Ovary (tissue), 3 donors: ENCODE results near the gene EXOC7.

Source experiments
- EP300 ChIP-seq: sonication (generic); formaldehyde crosslinking; IDR thresholded peaks from one replicate; pipeline ENCODE4 v1.6.1; 2017; ENCODE audit warnings: antibody characterized with exemption
- POLR2A ChIP-seq: fragments of 450-650 bp; IDR thresholded peaks from one replicate; pipeline ENCODE4 v1.6.1; 2017; ENCODE audit warnings: antibody characterized with exemption, mild to moderate bottlenecking, moderate library complexity
- TF ChIP-seq, protein P1 (sequence below), 3 donors: fragments of 450-650 bp in 2 of 3; fragments of 200-600 bp in 1 of 3; IDR thresholded peaks; one replicate each; pipeline versions ENCODE4 v1.5.1 to v1.8.0; 2016 to 2022; ENCODE audit warnings: antibody characterized with exemption in 3 of 3, mild to moderate bottlenecking in 1 of 3
- donor health status: DM: no; HTN: no; CAD: no.

DNA sequence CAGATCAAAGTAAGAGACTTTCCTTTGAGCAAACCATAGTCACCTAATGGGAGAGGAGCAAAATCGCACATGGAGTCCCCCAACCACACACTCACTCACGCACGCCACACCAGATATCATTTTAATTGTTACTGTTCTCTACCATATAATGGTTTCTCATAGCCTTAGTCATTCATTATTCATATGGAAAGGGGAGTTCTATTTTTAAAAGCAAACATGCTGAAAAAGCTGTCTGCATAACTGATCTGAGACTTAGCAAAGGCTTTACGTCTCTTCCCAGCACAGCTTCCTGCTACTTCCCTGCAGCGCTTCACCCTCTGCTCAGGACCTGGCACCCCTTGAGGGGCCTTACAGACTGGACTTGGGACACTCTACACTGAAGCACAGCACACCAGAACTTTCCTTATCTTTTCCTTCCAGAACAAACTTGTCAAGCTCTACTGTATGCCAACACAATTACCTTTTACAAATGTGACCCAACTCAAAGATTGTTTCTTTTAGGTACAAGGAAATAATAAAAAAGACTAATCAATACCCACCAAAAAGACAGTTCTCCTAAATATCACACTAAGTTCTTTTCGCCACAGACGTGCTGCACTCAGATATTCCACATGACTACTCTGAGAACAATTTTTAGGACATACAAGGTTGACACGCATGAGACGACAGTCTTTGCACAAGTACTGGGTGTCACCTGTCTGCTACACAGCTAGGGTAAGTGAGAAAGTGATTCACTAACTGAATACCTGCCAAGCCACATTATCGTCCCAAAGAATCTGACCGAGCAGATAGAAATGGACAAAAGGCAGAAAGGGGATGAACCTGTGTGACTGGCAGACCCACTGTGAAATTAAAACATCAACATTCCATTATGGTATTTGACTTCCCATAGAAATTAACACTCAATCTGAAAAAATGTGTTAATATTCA lies 52.8 kb downstream of the EXOC7 start:
- TF ChIP-seq, protein P1, sequence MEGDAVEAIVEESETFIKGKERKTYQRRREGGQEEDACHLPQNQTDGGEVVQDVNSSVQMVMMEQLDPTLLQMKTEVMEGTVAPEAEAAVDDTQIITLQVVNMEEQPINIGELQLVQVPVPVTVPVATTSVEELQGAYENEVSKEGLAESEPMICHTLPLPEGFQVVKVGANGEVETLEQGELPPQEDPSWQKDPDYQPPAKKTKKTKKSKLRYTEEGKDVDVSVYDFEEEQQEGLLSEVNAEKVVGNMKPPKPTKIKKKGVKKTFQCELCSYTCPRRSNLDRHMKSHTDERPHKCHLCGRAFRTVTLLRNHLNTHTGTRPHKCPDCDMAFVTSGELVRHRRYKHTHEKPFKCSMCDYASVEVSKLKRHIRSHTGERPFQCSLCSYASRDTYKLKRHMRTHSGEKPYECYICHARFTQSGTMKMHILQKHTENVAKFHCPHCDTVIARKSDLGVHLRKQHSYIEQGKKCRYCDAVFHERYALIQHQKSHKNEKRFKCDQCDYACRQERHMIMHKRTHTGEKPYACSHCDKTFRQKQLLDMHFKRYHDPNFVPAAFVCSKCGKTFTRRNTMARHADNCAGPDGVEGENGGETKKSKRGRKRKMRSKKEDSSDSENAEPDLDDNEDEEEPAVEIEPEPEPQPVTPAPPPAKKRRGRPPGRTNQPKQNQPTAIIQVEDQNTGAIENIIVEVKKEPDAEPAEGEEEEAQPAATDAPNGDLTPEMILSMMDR (IDR thresholded peaks at IDR 0.05) = no peak
- TF ChIP-seq EP300 (no peak), POLR2A (no peak)
